ENCODE data around the gene PGAM5.
A peak's percentile ranks its signal among the peaks of the same experiment; 100 is the strongest.
"Not testable (repeated sequence)": the region's sequence is repeated elsewhere in the genome, so short reads cannot be mapped to it uniquely, and the experiment has no call there.

The PGAM5 gene

GRCh38 chr12:132690112-132690511, 20.5 kb upstream of the PGAM5 start:
- DNase-seq, result no peak

GRCh38 chr12:132692030-132692429, 18.6 kb upstream of the PGAM5 start:
- DNase-seq, result not testable (repeated sequence)

- DNase-seq, result not testable (repeated sequence)
These were observed 15.8 kb upstream of the PGAM5 start for GRCh38 chr12:132694888-132695287.

GRCh38 chr12:132695431-132695830, 15.2 kb upstream of the PGAM5 start:
- no peak for DNase-seq

- no peak for DNase-seq
These were observed 12.3 kb upstream of the PGAM5 start for GRCh38 chr12:132698341-132698740.

- DNase-seq, result no peak
These were observed 10.3 kb upstream of the PGAM5 start for GRCh38 chr12:132700212-132700822.

- no peak for DNase-seq
These were observed 8.0 kb upstream of the PGAM5 start for GRCh38 chr12:132702640-132703039.

GRCh38 chr12:132703641-132704040, 7.0 kb upstream of the PGAM5 start:
- DNase-seq, result no peak

GRCh38 chr12:132707241-132707640, 3.4 kb upstream of the PGAM5 start:
- DNase-seq, result no peak

GRCh38 chr12:132708150-132708549, 2.5 kb upstream of the PGAM5 start:
- DNase-seq, result no peak

GRCh38 chr12:132710043-132710404, 618 bp upstream of the PGAM5 start:
- no peak for DNase-seq

- DNase-seq, result peak; percentile 7
These were observed 620 bp downstream of the PGAM5 start for GRCh38 chr12:132711080-132711843.

- DNase-seq, result no peak
These were observed 2.5 kb downstream of the PGAM5 start for GRCh38 chr12:132713123-132713522.

GRCh38 chr12:132715874-132716273, 5.2 kb downstream of the PGAM5 start:
- DNase-seq, result no peak

- DNase-seq, result no peak
These were observed 5.7 kb downstream of the PGAM5 start for GRCh38 chr12:132716356-132716755.

GRCh38 chr12:132717011-132717410, 6.4 kb downstream of the PGAM5 start:
- DNase-seq, result no peak

GRCh38 chr12:132717531-132718387, 7.1 kb downstream of the PGAM5 start:
- no peak for DNase-seq

GRCh38 chr12:132718644-132719043, 8.0 kb downstream of the PGAM5 start:
- no peak for DNase-seq

GRCh38 chr12:132719141-132719953, 8.7 kb downstream of the PGAM5 start:
- DNase-seq, result no peak

GRCh38 chr12:132719954-132720324, 9.3 kb downstream of the PGAM5 start:
- DNase-seq, result no peak

- no peak for DNase-seq
These were observed 10.1 kb downstream of the PGAM5 start for GRCh38 chr12:132720606-132721345.
